GM12875 (cell line): Measurements from ENCODE around the gene CHST9.

ENCODE experiments used
- H3K4me3 ChIP-seq: one replicate; pipeline ENCODE4 v1.5.1; 2011; ENCODE audit warnings: low read depth, low read length, control low read depth
- TF ChIP-seq, protein P1 (sequence below): IDR thresholded peaks from 2 replicates; pipeline ENCODE4 v1.5.1; 2011; ENCODE audit warnings: low read depth, mild to moderate bottlenecking, control low read depth, inconsistent platforms, low read length, moderate library complexity, borderline replicate concordance; ENCODE audit not compliant: insufficient read depth

CHST9 gene

DNA sequence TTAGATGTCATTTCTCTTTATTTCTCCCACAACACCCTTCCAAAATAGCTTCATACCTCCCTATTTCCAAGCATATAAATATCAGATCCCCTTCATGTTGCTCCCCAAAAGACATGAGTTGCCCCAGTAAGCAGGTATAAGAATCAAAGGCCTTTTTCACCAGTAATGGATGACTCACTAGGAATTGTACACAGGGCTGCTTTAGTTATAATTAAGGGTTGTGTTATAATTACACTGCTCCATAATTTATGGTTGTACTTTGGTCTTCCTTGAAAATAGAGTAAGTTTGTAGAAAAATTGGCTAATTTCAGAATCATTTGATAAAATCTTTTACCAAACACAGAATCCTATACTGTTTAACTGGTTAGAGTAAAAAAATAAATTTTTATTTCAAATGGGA, 310.8 kb downstream of the CHST9 start:
- TF ChIP-seq, protein P1, sequence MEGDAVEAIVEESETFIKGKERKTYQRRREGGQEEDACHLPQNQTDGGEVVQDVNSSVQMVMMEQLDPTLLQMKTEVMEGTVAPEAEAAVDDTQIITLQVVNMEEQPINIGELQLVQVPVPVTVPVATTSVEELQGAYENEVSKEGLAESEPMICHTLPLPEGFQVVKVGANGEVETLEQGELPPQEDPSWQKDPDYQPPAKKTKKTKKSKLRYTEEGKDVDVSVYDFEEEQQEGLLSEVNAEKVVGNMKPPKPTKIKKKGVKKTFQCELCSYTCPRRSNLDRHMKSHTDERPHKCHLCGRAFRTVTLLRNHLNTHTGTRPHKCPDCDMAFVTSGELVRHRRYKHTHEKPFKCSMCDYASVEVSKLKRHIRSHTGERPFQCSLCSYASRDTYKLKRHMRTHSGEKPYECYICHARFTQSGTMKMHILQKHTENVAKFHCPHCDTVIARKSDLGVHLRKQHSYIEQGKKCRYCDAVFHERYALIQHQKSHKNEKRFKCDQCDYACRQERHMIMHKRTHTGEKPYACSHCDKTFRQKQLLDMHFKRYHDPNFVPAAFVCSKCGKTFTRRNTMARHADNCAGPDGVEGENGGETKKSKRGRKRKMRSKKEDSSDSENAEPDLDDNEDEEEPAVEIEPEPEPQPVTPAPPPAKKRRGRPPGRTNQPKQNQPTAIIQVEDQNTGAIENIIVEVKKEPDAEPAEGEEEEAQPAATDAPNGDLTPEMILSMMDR: no peak
- H3K4me3 ChIP-seq: no peak overlapping the region

DNA sequence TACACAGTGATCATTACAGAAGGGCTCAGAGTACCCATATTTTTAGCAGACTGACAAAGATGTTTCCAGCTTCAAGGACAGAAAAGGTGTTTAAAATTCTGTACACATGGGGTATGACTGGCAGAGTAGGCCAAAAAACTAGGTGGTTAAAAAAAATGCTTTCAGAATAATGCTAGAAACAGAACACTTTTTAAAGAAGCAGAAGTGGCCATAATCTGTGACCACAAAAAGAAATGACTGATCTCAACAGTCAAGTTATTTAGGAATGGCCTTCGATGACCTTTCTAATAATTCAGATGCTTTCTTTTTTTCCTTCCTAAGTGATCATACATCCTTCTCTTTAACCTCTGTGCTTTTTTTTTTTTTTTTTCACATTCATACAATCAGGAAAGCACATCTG, 315.5 kb downstream of the CHST9 start:
- TF ChIP-seq, protein P1: no peak
- H3K4me3 ChIP-seq: no peak overlapping the region

DNA sequence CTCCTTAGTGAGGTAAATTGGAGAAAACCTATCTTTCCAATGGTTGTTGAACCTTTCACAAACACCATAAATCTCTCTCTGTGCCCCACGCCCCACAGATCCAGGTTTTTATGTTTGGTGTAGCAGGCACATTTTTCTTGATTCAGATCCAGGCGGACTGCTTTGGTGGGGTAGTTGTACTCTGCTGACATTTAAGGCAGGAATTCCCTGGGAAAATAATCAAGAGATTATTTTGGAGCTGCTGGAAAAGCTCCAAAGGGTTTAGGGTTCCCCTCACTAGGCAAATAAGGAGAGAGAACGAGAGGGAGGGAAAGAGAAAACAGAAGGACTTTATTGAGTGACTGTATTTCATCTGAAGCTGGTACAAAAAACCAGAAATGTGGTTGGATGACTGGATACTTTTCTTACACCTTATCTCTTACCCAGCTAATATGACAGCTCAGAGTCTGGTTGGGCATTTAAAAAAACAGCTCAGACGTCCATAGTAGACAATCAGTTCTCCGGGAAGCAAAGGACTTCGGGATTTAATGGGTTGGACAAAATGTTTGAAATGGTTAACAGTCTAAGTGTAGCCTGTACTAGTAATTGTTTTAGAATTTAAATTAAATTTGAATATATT, 316.0 kb downstream of the CHST9 start:
- TF ChIP-seq, protein P1: no peak
- no peak overlapping the region for H3K4me3 ChIP-seq

DNA sequence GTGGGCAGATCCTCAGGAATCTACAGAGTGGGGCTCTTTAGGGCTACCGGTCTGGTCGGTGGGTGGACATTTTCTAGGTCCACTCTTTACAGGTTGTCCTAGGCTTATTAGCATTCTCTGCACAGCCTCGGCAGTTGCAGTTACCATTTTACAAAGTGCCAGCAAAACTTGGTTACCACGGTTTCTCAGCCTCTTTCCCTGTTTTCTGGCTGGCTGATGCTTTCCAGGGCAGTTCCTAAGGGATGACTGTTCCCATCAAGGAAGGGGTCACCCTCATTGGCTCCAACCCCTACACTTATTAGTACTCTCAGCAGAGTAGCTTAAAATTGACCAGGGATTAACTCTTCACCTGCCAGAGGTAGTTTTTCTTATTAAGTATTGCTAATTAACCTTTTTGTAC, 317.6 kb downstream of the CHST9 start:
- H3K4me3 ChIP-seq: no peak overlapping the region
- TF ChIP-seq, protein P1: no peak

DNA sequence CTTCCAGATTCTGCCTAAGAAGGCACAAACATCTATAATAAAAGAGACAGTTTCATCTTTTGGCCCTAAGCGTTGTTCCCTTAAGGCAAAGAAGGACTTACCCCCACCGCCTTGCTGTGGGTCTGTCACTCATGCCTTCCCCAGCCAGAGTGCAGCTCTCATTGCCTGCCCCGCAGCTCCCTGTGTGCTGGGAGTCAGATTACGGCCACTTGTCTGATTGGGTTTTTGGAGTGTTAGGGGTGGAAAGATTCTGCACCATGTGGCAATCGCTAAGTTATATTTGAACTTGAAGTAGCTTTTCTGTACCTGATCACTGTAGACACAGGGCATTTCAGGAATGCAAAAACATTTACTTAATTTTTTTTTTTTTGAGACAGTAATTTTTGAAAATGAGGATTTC, 319.6 kb downstream of the CHST9 start, which contains the start of gene AQP4:
Gene AQP4 (minus strand): TSS at position 151 of the 400 bp plus-strand sequence. CDS start 18 bp downstream, at position 133.
- TF ChIP-seq, protein P1: no peak

DNA sequence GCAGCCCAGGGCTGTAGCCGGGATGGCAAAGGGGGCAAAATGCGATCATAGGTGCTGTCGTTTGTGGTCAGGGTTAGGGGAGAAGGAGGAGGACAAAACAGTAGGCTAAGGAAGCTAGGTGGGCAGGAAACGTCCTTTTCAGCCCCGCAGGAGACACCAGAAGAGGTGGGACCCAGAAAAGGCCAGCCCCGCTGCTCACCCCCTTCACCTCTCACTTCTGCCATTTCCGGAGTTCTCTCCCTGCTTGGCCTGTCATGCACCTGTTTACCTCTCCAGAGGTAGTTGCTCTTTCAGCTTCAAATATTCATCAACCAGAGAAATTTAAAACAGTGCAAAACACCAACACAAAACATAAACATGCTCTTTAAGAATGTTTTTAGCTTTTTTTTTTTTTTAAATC, 320.4 kb downstream of the CHST9 start:
- TF ChIP-seq, protein P1: no peak
- no peak overlapping the region for H3K4me3 ChIP-seq

More for the DNA sequence above, 319.6 kb downstream of the CHST9 start, which contains the start of gene AQP4:
- no peak within 1 kb of the TSS for H3K4me3 ChIP-seq

DNA sequence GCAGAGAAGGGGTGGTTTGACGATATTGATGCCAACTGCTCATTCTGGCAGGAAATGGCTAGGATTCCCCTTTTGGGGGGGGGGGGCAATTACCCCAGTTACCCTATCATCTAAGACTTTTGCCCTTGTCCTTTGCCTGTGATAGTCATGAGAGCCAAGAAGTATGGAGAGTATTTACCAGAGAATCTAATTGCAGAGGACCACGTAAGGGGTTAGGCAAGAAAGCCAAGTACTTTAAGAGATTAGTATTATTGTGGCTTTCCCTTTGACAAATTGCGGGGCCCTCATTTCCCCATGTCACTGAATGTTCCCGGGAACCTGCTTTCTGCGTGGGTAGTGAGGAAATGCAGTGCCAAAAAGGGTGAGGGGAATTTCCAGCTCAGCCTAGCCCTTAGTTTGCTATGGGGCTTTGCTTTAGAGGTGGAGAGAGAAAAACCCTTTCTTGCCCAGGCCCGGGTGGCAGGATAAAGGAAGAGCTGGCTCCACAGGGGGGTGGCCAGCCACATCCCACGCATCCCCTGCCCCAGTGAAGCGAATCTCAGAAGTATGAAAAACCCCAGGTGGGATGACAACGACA, 321.1 kb downstream of the CHST9 start:
- H3K4me3 ChIP-seq: no peak overlapping the region
- TF ChIP-seq, protein P1: no peak
